Measurements from ENCODE around the gene SMIM41. TPM values are rescaled to one million over a fixed set of nuclear protein-coding genes. Genes with fewer than 3 reads are reported as not detected.

Gene SMIM41
- total RNA-seq, 1 donor from 2014 or later: 7.9 TPM

- TF ChIP-seq, protein P1, sequence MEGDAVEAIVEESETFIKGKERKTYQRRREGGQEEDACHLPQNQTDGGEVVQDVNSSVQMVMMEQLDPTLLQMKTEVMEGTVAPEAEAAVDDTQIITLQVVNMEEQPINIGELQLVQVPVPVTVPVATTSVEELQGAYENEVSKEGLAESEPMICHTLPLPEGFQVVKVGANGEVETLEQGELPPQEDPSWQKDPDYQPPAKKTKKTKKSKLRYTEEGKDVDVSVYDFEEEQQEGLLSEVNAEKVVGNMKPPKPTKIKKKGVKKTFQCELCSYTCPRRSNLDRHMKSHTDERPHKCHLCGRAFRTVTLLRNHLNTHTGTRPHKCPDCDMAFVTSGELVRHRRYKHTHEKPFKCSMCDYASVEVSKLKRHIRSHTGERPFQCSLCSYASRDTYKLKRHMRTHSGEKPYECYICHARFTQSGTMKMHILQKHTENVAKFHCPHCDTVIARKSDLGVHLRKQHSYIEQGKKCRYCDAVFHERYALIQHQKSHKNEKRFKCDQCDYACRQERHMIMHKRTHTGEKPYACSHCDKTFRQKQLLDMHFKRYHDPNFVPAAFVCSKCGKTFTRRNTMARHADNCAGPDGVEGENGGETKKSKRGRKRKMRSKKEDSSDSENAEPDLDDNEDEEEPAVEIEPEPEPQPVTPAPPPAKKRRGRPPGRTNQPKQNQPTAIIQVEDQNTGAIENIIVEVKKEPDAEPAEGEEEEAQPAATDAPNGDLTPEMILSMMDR (IDR thresholded peaks at IDR 0.05): no peak
- Histone ChIP-seq H3K4me3 (no peak overlapping the region), H3K9me3 (no peaks in the 10 kb centered on the region), H3K36me3 (peaks cover 0 to 14% of the 10 kb centered on the region in 2 donors), H3K4me1 (peaks cover 6 to 55% of the 10 kb centered on the region in 2 donors), H3K27ac (peak overlapping the region; percentile 96 to 99), H3K27me3 (no peaks in the 10 kb centered on the region)
- peak in 1 of 2 donors; percentile 82 for DNase-seq (ENCODE audit: low spot score in 2 of 2)
- intact Hi-C loops (cut with DNase I): loop anchor here (10.0 kb wide), 1 partner anchor 1183 kb away; no protein-coding TSS in a partner anchor
Measured at GRCh38 chr12:52041695-52042123, 37.8 kb upstream of the SMIM41 start.

DNA sequence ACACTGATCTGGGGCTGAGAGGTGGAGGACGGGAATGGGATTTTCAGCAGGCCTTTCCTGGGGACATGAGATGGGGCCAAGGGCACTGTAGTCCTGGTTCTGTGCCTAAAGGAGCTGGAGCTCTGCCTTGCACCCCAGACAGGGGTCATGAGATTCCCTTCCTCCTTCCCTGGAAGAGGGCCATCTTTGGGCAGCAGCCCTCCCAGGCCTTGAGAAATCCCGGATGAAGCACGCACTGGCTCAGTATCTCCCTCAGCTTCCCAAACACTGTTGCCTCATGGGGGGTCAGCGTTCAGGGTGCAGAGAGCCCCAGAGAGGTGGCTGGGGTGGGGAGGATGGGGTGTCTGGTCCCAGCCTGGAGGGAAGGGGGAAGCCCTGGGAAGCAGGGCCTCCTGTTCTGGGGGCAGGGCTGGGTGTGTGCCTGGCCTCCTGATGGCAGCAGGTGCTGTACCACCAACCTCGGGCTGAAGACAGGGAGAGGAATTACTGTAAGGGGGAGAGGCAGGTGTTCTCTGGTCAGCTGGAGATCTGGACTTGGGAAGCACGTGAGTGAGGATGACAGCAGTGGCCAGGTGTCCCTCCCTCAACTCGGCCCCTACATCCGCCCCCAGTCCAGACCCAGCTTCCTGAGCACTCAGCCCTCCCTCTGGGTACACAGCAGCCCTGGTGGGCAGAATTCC lies 36.7 kb upstream of the SMIM41 start:
- TF ChIP-seq, protein P1 (IDR thresholded peaks at IDR 0.05): no peak
- DNase-seq (ENCODE audit: low spot score in 2 of 2): peak in 1 of 2 donors; percentile 72
- Histone ChIP-seq H3K4me3 (peak overlapping the region in 1 of 2 donors; percentile 39), H3K27me3 (no peaks in the 10 kb centered on the region), H3K36me3 (peaks cover 0 to 21% of the 10 kb centered on the region in 2 donors), H3K4me1 (peaks cover 6 to 55% of the 10 kb centered on the region in 2 donors), H3K9me3 (no peaks in the 10 kb centered on the region), H3K27ac (peak overlapping the region; percentile 96 to 99)
- intact Hi-C loops (cut with DNase I): loop anchor here (1.0 to 10.0 kb wide), 2 partner anchors 8 to 1182 kb away; partner anchors contain the start of gene NR4A1

DNA sequence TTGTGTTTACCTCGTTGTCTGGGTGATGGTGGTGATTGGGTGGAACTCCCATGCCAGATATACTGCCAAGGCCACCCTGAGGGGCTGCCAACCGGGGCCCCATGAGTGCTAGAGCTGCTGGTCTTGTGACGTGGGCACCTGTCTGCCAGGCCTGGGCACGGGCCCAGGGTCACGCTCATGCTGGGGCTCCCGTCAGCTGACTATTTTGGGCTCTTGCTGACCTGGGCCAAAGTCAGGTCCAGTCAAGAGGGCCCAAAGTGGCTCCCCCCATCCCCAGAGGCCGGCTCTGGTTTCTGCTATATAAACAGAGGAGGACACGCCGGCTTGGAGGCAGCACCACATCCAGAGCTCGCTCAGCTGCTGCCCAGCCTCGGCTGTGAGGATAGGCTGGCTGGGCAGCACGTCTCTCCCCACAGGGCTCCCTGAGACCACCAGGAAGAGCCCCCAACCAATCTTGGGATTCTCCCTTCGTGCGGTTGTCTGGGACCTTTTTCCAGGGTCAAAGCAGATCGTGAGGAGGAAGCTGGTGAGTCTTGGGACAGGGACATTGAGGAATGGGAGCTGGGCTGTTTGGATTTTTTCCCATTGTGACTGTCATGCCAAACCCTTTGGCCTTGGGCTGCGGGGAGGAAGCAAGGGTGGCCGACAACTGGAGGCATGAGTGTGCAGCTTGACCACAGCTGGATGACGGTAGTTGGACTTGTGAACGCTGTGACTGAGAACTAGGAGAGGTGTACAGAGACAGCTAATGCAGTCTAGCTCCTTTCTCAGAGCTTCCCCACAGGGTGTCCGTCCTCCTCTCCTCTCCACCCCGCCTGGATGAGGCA lies 35.9 kb upstream of the SMIM41 start:
- peak; percentile 87 to 97 for DNase-seq (ENCODE audit: low spot score in 2 of 2)
- peaks cover 6 to 55% of the 10 kb centered on the region in 2 donors for H3K4me1 ChIP-seq
- H3K36me3 ChIP-seq: peaks cover 0 to 24% of the 10 kb centered on the region in 2 donors
- peak overlapping the region; percentile 96 to 99 for H3K27ac ChIP-seq
- TF ChIP-seq, protein P1 (IDR thresholded peaks at IDR 0.05): no peak
- H3K4me3 ChIP-seq: peak overlapping the region; percentile 57 to 65
- H3K27me3 ChIP-seq: no peaks in the 10 kb centered on the region
- intact Hi-C loops (cut with DNase I): loop anchor here (1.0 to 10.0 kb wide), 2 partner anchors 8 to 1181 kb away; partner anchors contain the start of gene NR4A1
- no peaks in the 10 kb centered on the region for H3K9me3 ChIP-seq

- Histone ChIP-seq H3K4me1 (peaks cover 6 to 50% of the 10 kb centered on the region in 2 donors), H3K27ac (peak overlapping the region; percentile 96 to 99), H3K36me3 (peaks cover 0 to 24% of the 10 kb centered on the region in 2 donors), H3K27me3 (no peaks in the 10 kb centered on the region), H3K9me3 (no peaks in the 10 kb centered on the region), H3K4me3 (peak overlapping the region; percentile 57 to 65)
- DNase-seq (ENCODE audit: low spot score in 2 of 2): peak; percentile 60 to 95
- TF ChIP-seq, protein P1 (IDR thresholded peaks at IDR 0.05): no peak
- intact Hi-C loops (cut with DNase I): loop anchor here (10.0 kb wide), 1 partner anchor 1180 kb away; no protein-coding TSS in a partner anchor
Measured at GRCh38 chr12:52044292-52044983, 35.1 kb upstream of the SMIM41 start.

DNA sequence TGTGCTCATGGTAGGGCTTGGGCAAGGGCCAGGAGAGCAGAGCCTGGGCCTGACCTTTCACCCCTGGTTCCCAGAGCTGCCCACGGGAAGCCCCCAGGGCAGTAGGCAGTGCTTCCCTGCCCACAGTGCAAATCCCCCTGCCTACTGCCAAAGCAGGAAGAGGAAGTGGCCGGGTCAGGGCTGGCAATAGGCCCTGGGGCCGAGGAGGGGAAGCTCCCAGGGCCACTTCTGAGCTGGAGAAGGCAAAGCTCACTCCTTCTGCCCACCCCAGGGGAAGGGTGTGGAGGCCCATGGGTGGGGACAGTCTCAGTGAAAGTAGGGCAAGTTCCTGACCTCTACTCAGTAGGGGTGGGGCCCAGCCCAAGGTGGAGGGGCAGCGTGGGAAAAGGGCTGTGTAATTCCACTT lies 33.7 kb upstream of the SMIM41 start:
- Histone ChIP-seq H3K4me3 (peak overlapping the region; percentile 4 to 65), H3K9me3 (no peaks in the 10 kb centered on the region), H3K27ac (peak overlapping the region; percentile 96 to 99), H3K27me3 (no peaks in the 10 kb centered on the region), H3K4me1 (peaks cover 12 to 60% of the 10 kb centered on the region in 2 donors), H3K36me3 (peaks cover 0 to 24% of the 10 kb centered on the region in 2 donors)
- TF ChIP-seq, protein P1 (IDR thresholded peaks at IDR 0.05): no peak
- no peak for DNase-seq (ENCODE audit: low spot score in 2 of 2)
- intact Hi-C loops (cut with DNase I): loop anchor here (10.0 kb wide), 1 partner anchor 1179 kb away; no protein-coding TSS in a partner anchor

Data from ascending aorta (tissue), 2 donors.